Esophagus mucosa (tissue), 1 donor: ENCODE results near the gene IER5. TPM values are rescaled to one million over a fixed set of nuclear protein-coding genes. Genes with fewer than 3 reads are reported as not detected.

Experiments used
- ATAC-seq: fragments of 200-7000 bp; cut with Tn5 transposase; one replicate; pipeline ENCODE4 v1.9.1; 2020
- total RNA-seq: library from RNA; stranded (reverse); gene quantifications from one replicate; pipeline ENCODE4 v1.2.4, GENCODE V29; 2023
- donor health status: DM: yes; HTN: yes; CAD: no.

The IER5 gene
- total RNA-seq, 1 donor from 2014 or later = 21.4 TPM

- peak; percentile 74 for ATAC-seq
These were observed 10.9 kb downstream of the IER5 start for GRCh38 chr1:181099152-181100014.

GRCh38 chr1:181100015-181100905 lies 11.8 kb downstream of the IER5 start:
- no peak for ATAC-seq

GRCh38 chr1:181100934-181101333 lies 12.4 kb downstream of the IER5 start:
- no peak for ATAC-seq

GRCh38 chr1:181101581-181102226 lies 13.2 kb downstream of the IER5 start:
- no peak for ATAC-seq

GRCh38 chr1:181102841-181103240 lies 14.3 kb downstream of the IER5 start:
- no peak for ATAC-seq

GRCh38 chr1:181103399-181103798 lies 14.9 kb downstream of the IER5 start:
- no peak for ATAC-seq

DNA sequence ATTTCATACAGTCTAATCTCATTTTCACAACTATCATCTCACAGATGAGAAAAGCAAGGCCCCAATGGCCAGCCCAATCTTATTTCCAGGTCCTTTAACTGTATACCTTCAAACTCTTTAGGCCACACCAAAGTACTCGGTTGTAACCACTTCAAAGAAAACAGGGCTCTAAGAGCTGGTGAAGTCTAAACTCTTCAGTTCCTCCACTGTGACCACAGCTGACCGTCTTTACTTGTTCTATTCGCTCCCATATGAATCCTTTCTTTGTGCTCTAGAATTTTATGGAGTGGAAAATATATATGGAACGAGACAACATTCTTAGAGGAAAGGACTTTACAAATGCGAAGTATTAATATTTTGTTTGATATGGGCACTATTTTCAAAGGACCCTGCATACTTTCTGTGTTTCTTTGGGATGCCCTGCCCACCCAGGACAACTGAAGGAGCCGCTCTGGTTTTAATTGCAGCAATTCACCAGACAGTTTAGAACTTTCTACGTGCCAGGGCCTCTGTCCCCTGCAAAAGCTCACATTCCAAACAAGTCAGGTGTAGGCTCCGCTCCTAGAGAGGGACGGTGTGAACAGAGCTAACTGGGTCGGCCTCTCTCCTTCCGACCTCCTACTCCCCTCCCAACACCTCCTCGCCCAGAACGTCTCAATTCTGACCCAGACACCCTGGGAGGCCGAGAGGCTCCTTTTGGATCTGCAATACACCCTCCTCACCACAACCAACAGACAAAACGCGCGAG lies 15.7 kb downstream of the IER5 start:
- peak; percentile 16 for ATAC-seq

GRCh38 chr1:181104790-181105133 lies 16.3 kb downstream of the IER5 start:
- no peak for ATAC-seq

DNA sequence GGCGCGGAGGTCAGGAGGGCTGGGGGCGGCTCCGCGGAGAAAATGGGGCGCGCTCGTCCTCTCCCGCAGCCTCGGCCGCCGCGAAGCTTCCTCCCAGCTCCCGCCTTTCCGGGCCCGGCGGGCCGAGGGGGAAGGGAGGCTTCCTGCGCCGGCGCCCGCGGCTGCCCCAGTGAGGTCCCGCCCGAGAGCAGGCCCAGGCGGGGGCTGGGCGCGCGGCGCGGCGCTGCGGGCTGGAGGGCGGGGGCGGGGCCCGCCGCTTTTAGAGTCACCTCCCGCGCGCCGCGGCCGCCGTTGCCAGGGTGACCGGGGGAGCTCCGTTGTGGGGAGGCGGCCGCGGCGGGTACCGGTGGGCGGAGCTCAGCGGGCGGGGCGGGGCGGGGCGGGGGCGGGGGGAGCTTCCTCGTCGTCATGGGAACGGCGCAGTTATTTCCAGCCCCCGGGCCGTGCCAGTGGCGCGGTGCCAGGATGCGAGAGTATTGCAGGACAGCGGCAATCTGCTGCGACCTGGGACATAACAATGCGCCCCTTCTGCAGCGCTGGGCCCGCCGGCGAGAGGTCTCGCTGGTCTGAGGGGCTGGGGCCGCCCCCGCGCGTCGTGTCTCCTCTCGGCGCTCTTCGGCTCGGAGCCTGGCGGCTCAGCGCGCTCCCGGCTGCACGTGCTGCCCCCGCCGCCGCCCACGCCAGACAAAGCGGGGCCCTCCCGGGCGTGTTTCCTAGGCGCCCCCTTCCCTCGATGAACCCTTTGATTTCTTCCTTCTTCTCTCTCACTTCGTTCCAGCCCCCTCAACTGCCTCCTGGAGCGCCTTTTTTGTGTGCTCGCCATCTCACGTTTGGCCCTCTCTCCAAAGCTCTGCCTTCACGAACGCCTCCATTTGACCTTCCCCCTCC lies 16.9 kb downstream of the IER5 start:
- peak; percentile 96 for ATAC-seq

DNA sequence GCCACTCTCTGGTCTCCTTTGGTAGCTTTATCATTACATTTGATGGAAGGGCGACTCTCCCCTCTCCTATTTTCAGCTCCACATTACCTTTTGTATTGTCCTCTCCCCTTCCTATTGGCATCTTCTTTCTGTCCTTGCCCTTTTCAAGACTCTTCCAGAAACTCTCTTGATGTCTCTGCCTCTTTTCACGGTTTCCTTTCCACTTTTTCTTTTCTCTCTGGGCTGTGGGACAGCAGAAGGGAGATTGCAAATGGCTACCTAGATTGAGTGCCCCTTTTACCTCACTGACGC lies 17.5 kb downstream of the IER5 start:
- no peak for ATAC-seq

GRCh38 chr1:181106479-181106878 lies 18.0 kb downstream of the IER5 start:
- ATAC-seq = no peak

DNA sequence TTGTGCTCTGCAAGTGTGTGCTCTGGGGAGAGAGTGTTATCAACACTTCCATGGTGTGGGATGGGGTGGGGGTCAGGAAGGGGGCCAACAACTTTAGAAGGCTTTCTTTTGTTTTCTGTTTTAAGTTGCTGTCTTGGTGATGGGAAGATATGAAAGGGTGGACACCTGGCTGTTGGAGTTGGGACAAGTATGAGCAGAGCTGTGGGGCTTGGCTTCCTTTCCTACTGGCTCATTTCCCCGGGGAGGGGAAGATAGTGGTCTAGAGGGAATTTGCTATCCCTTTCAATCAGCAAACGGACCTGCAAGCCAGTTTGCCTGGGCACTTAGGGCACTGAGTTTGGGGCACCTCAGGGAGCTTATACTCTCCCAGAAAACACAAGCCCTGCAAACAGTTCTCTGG lies 19.2 kb downstream of the IER5 start:
- no peak for ATAC-seq

DNA sequence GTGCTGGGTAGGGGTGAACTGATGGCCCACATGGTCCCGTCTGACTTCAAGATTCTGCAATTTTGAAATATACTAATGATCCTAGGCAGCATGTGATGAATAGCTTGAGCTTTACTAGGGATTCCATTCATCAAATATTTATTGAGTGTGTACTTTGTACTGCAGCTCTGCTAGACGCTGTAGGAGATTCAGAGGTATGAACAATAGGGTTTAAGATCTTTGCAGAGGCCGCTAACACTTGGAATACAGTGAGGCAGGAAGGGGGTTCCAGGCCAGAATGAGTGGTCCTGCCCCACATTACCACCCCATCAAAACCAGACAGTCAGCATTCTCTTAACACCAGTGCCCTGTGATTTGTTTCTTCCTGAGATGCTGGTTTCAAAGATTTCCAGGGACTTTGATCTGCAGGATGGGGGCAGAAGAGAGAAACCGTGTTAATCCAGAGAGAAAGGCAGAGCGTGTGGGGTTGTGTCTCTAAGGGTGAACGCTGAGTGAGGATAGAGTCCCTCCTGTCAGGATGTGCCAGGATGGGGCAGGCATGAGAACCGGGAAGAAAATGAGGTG lies 19.9 kb downstream of the IER5 start:
- ATAC-seq = no peak

GRCh38 chr1:181110013-181110412 lies 21.5 kb downstream of the IER5 start:
- ATAC-seq = no peak

DNA sequence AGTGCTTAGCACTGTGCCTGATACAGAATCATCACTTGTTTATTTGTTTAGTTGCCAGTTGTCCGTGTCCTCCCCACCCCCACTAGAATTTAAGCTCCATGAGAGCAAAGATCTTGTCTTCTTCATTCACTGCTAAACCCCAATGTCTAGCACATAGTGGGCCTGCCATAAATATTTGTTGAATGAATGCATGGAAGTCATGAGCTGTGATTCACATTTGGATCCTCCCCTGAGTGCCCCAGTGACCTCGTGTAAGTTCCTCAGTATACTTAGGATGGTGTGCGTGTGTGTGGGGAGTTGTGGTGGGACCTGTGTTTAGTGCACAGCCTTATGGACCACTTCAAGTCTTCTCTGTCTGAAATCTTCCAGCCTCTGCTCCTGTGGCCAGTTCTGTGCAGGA lies 23.1 kb downstream of the IER5 start:
- peak; percentile 31 for ATAC-seq

DNA sequence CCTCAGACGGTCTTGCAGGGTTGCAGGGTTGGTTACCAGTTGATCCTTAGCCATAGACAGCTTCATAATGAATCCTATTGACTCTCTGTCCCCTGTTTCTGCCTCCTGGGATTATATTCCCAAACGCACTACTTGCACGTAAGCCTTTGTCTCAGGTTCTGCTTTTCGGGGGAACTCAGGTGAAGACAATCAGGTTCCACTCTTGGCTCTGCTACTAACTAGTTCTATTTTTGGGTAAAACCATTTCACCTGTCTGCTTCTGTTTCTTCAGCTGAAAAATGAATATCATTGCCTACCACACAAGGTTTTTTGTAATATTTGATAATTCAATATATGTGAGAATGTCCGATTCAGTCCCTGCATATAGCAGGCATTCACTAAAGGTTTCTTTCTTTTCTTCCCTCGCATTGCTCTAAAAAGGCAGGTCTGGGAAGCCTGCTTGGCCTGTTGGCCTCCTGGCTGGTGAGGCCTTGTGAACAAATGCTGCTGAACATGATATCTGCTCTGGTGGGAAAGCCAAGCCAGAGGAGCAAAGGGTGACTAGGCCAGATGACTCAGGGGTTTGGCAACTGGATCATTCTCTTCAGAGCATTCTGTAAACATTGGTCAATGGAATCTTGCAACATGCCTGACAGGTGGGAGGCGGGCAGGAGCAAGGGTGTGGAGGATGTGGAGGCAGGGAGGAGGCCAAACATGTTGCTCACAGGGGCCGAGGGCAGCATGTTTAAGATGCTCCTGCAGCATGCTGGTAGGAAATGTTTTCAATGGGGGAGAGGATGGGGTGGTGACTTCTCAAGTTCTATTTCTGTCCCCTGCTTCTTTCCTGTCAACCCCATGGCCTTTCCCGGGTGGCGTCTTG lies 23.8 kb downstream of the IER5 start:
- peak; percentile 95 for ATAC-seq

- ATAC-seq = peak; percentile 66
These were observed 24.6 kb downstream of the IER5 start for GRCh38 chr1:181113059-181113641.

DNA sequence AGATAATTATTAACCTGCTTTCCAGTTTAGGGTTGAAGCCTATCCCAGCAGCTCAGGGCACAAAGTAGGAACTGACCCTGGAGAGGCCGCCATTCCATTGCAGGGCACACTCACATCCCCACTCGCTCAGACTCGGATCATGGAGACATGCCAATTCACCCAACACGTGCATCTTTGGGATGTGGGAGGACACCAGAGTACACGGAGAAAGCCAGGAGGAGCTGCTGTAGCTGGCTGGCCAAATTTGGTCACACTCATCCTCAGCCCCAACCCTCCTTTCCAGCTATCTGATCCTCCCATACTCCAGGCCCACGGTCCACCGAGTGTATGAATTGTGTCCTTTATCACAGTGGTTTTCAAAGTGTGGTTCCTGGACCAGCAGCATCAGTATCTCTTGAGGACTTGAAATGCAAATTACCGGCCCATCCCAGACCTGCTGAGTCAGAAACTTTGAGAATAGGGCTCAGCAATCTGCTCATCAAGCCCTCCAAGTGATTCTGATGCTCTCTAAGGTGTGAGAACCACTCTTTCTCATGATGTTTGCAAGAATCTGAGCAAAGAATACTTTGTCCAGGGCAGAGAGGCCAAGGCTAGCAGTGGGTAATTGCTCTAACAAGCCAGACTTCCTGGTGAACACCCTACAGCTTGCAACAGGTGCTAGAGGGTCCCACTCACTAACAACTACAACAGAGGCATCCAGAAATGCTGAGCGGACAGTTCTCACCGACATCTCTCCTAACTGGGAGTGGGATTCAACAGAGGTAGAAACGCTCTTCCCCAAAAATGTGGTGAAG lies 26.3 kb downstream of the IER5 start:
- no peak for ATAC-seq

- no peak for ATAC-seq
These were observed 26.8 kb downstream of the IER5 start for GRCh38 chr1:181115368-181115684.
